Sigmoid colon (tissue), 4 donors: ENCODE results near the gene SLC25A44.

Source experiments
- POLR2A ChIP-seq, 2 donors: fragments of 450-650 bp; IDR thresholded peaks; one replicate each; pipeline ENCODE4 v1.6.1; 2016; ENCODE audit warnings: antibody characterized with exemption in 2 of 2, mild to moderate bottlenecking in 2 of 2, moderate library complexity in 2 of 2
- POLR2AphosphoS5 ChIP-seq, 4 donors: sonication (generic); formaldehyde crosslinking; IDR thresholded peaks; one replicate each; pipeline ENCODE4 v1.6.1; 2017; ENCODE audit warnings: antibody characterized with exemption in 4 of 4
- TF ChIP-seq, protein P1 (sequence below), 4 experiments: fragments of 450-650 bp in 3 of 4; fragments of 200-600 bp in 1 of 4; IDR thresholded peaks; one replicate each; pipeline ENCODE4 v1.5.1; 2016 to 2019; ENCODE audit warnings: antibody characterized with exemption in 4 of 4, mild to moderate bottlenecking in 3 of 4, moderate library complexity in 2 of 4

DNA sequence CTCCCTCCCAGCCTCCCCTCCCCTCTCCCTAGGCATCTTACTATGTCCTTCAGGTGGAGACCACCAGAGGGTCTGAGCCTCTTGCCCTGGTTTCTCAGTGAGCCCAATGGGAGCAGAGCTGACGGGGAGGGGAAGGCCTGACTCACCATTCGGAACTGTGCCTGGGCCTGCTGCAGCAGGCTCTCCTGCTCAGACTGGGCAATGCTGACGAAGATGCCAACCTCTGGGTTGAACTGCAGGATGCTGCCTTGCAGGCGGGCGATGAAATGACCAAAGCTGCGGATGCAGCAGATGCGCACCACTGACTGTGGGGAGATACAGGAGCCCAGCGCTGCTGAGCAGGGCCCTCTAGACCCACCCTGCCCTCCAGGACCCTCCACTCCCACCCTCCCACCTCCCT, 65.0 kb downstream of the SLC25A44 start:
- no peak for TF ChIP-seq POLR2A (IDR thresholded peaks at IDR 0.05)
- TF ChIP-seq POLR2AphosphoS5 (IDR thresholded peaks at IDR 0.05) = no peak
- TF ChIP-seq, protein P1, sequence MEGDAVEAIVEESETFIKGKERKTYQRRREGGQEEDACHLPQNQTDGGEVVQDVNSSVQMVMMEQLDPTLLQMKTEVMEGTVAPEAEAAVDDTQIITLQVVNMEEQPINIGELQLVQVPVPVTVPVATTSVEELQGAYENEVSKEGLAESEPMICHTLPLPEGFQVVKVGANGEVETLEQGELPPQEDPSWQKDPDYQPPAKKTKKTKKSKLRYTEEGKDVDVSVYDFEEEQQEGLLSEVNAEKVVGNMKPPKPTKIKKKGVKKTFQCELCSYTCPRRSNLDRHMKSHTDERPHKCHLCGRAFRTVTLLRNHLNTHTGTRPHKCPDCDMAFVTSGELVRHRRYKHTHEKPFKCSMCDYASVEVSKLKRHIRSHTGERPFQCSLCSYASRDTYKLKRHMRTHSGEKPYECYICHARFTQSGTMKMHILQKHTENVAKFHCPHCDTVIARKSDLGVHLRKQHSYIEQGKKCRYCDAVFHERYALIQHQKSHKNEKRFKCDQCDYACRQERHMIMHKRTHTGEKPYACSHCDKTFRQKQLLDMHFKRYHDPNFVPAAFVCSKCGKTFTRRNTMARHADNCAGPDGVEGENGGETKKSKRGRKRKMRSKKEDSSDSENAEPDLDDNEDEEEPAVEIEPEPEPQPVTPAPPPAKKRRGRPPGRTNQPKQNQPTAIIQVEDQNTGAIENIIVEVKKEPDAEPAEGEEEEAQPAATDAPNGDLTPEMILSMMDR (IDR thresholded peaks at IDR 0.05) = no peak
